Body of pancreas (tissue), 4 donors: Measurements from ENCODE around the gene TBC1D12. TPM values are rescaled to one million over a fixed set of nuclear protein-coding genes. Genes with fewer than 3 reads are reported as not detected.

ENCODE experiments used
- ATAC-seq: fragments of 150-250 bp; one replicate; pipeline ENCODE4 v1.9.1; 2016
- DNase-seq, 4 donors: peaks; one replicate each; pipeline ENCODE4 v3.0.0-alpha.2; 2019
- H3K27ac ChIP-seq, 4 donors: fragments of 200-600 bp; sonication (generic); 1 replicate in 3 of 4; 2 replicates in 1 of 4; pipeline versions ENCODE4 v1.5.1 to v1.6.1; 2016 to 2019; ENCODE audit warnings: mild to moderate bottlenecking in 1 of 4, mixed read lengths in 1 of 4, moderate library complexity in 1 of 4
- H3K27me3 ChIP-seq, 2 donors: fragments of 200-600 bp; sonication (generic); one replicate each; pipeline ENCODE4 v1.6.0; 2016; ENCODE audit warnings: mild to moderate bottlenecking in 1 of 2
- H3K36me3 ChIP-seq, 2 donors: fragments of 200-600 bp; sonication (generic); replicated peaks in 1 of 2; 2 replicates each; pipeline ENCODE4 v1.5.1; 2016; ENCODE audit warnings: low read depth in 2 of 2; ENCODE audit not compliant: insufficient read depth in 1 of 2
- H3K4me1 ChIP-seq: fragments of 200-600 bp; sonication (generic); one replicate; pipeline ENCODE4 v1.6.0; 2016
- H3K4me3 ChIP-seq, 2 donors: fragments of 200-600 bp; sonication (generic); 1 replicate in 1 of 2; 2 replicates in 1 of 2; pipeline ENCODE4 v1.5.1; 2016 to 2019
- H3K9me3 ChIP-seq, 3 donors: fragments of 200-600 bp; sonication (generic); 1 replicate in 2 of 3; 2 replicates in 1 of 3; pipeline ENCODE4 v1.5.1; 2016
- CTCF ChIP-seq, 7 experiments: fragments of 450-650 bp in 4 of 7; fragments of 200-600 bp in 3 of 7; sonication (generic) in 3 of 7; IDR thresholded peaks; one replicate each; pipeline ENCODE4 v1.5.1; 2016 to 2019; ENCODE audit warnings: antibody characterized with exemption in 7 of 7
- POLR2A ChIP-seq, 3 donors: fragments of 450-650 bp; IDR thresholded peaks; one replicate each; pipeline ENCODE4 v1.6.1; 2016; ENCODE audit warnings: antibody characterized with exemption in 3 of 3, mild to moderate bottlenecking in 2 of 3
- WGBS, 2 donors: methylation state at CpG; one replicate each; pipeline ENCODE4 v1.1.5; 2017; 5-methylcytosine and 5-hydroxymethylcytosine counted together
- intact Hi-C: fragments of 100-400 bp; cut with DNase I; formaldehyde crosslinking; loops from one replicate; pipeline ENCODE4 v1.15.1; 2023
- total RNA-seq, 2 donors: library from RNA; depleted of rRNA; stranded (reverse); fragments of >200 nt; gene quantifications; one replicate each; pipeline ENCODE4 v1.1.0, GENCODE V29; 2016

TBC1D12 gene
- total RNA-seq, 2 donors from 2014 or later, result 11.9 to 17.5 TPM

GRCh38 chr10:94405406-94405805 is 3.1 kb downstream of the TBC1D12 start:
- Histone ChIP-seq H3K36me3 (no peaks in the 10 kb centered on the region), H3K9me3 (no peaks in the 10 kb centered on the region), H3K27me3 (no peaks in the 10 kb centered on the region), H3K4me3 (no peak overlapping the region), H3K27ac (no peak overlapping the region), H3K4me1 (peaks cover 56% of the 10 kb centered on the region)
- ATAC-seq, result no peak
- intact Hi-C loops, result no loop called here
- no peak for DNase-seq
- no peak for TF ChIP-seq POLR2A (IDR thresholded peaks at IDR 0.05)
- no peak for TF ChIP-seq CTCF (IDR thresholded peaks at IDR 0.05)

- intact Hi-C loops, result no loop called here
- WGBS, 2 donors, result 66 to 73% methylated on average over 3 of the region's 3 CpGs
- H3K27me3 ChIP-seq, result no peaks in the 10 kb centered on the region
- TF ChIP-seq POLR2A (IDR thresholded peaks at IDR 0.05), result no peak
- TF ChIP-seq CTCF (IDR thresholded peaks at IDR 0.05), result no peak
- no peak overlapping the region for H3K27ac ChIP-seq
- no peaks in the 10 kb centered on the region for H3K36me3 ChIP-seq
- H3K4me3 ChIP-seq, result no peak overlapping the region
- DNase-seq (no peak), ATAC-seq (no peak)
- H3K4me1 ChIP-seq, result peaks cover 55% of the 10 kb centered on the region
- H3K9me3 ChIP-seq, result no peaks in the 10 kb centered on the region
These were observed 5.3 kb downstream of the TBC1D12 start for GRCh38 chr10:94407668-94408067.

- WGBS, 2 donors, result 60% methylated on average over 7 of the region's 7 CpGs
- Histone ChIP-seq H3K27me3 (no peaks in the 10 kb centered on the region), H3K4me1 (peaks cover 53% of the 10 kb centered on the region), H3K4me3 (no peak overlapping the region), H3K27ac (no peak overlapping the region), H3K9me3 (no peaks in the 10 kb centered on the region), H3K36me3 (no peaks in the 10 kb centered on the region)
- ATAC-seq, result no peak
- intact Hi-C loops, result no loop called here
- no peak for DNase-seq
- no peak for TF ChIP-seq CTCF (IDR thresholded peaks at IDR 0.05)
- TF ChIP-seq POLR2A (IDR thresholded peaks at IDR 0.05), result no peak
These were observed 6.8 kb downstream of the TBC1D12 start for GRCh38 chr10:94409021-94409657.

- H3K9me3 ChIP-seq, result no peaks in the 10 kb centered on the region
- H3K36me3 ChIP-seq, result no peaks in the 10 kb centered on the region
- WGBS, 2 donors, result 93% methylated on average over 3 of the region's 3 CpGs
- peaks cover 39% of the 10 kb centered on the region for H3K4me1 ChIP-seq
- DNase-seq (no peak), ATAC-seq (no peak)
- intact Hi-C loops, result no loop called here
- H3K4me3 ChIP-seq, result no peak overlapping the region
- no peaks in the 10 kb centered on the region for H3K27me3 ChIP-seq
- no peak for TF ChIP-seq CTCF (IDR thresholded peaks at IDR 0.05)
- no peak overlapping the region for H3K27ac ChIP-seq
These were observed 9.0 kb downstream of the TBC1D12 start for GRCh38 chr10:94411304-94411703.

- peaks cover 36% of the 10 kb centered on the region for H3K4me1 ChIP-seq
- no peak overlapping the region for H3K27ac ChIP-seq
- DNase-seq (no peak), ATAC-seq (no peak)
- intact Hi-C loops, result no loop called here
- H3K4me3 ChIP-seq, result no peak overlapping the region
- no peaks in the 10 kb centered on the region for H3K9me3 ChIP-seq
- TF ChIP-seq CTCF (IDR thresholded peaks at IDR 0.05) (no peak), POLR2A (IDR thresholded peaks at IDR 0.05) (no peak)
- no peaks in the 10 kb centered on the region for H3K27me3 ChIP-seq
- 60 to 85% methylated on average over 3 of the region's 3 CpGs for WGBS, 2 donors
- no peaks in the 10 kb centered on the region for H3K36me3 ChIP-seq
These were observed 10.1 kb downstream of the TBC1D12 start for GRCh38 chr10:94412449-94412848.
